ENCODE data around the gene ASCC3.

DNA sequence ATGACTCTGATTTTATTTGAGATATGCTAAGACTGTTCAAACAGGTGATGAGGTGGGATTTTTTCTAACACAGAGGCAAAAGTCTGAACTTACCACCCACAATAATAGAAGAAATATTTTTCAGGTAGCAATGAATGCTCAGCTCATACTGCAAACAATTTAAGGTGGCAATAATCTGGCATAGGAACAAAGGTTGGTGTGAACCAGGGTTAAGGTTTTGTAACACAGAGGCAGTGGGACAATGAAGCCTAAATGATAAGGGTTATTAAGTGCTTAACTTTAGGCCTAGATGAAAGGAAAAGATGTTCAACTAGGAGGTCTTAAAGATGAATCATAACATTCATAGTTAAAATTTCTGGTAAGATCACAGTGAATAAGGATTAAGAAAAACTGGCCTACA, 4.9 kb downstream of the ASCC3 start:
- TF ChIP-seq EZH2 (IDR thresholded peaks at IDR 0.05; ENCODE audit: insufficient read depth, poor library complexity, severe bottlenecking) (no peak), EZH2phosphoT487 (IDR thresholded peaks at IDR 0.05; ENCODE audit: insufficient read depth, low read depth) (no peak)

Data from GM23248 (cell line).